Tongue (tissue), 2 donors: ENCODE results near the gene CNN1. TPM values are rescaled to one million over a fixed set of nuclear protein-coding genes. Genes with fewer than 3 reads are reported as not detected.
A peak's percentile ranks its signal among the peaks of the same experiment; 100 is the strongest.
"Not testable (repeated sequence)": the region's sequence is repeated elsewhere in the genome, so short reads cannot be mapped to it uniquely, and the experiment has no call there.

ENCODE experiments used
- DNase-seq: peaks from one replicate; pipeline ENCODE4 v3.0.0-alpha.2; 2015
- total RNA-seq: library from RNA; depleted of rRNA; stranded (reverse); fragments of >200 nt; gene quantifications from one replicate; pipeline ENCODE4 v1.2.3, GENCODE V29; 2014

The CNN1 gene
- total RNA-seq, 1 donor from 2014 or later = 53.1 TPM

- no peak for DNase-seq
These were observed 27.5 kb downstream of the CNN1 start for GRCh38 chr19:11566164-11566563.

- DNase-seq = no peak
These were observed 31.4 kb downstream of the CNN1 start for GRCh38 chr19:11570039-11570462.

GRCh38 chr19:11573354-11573753 lies 34.7 kb downstream of the CNN1 start:
- DNase-seq = not testable (repeated sequence)

DNA sequence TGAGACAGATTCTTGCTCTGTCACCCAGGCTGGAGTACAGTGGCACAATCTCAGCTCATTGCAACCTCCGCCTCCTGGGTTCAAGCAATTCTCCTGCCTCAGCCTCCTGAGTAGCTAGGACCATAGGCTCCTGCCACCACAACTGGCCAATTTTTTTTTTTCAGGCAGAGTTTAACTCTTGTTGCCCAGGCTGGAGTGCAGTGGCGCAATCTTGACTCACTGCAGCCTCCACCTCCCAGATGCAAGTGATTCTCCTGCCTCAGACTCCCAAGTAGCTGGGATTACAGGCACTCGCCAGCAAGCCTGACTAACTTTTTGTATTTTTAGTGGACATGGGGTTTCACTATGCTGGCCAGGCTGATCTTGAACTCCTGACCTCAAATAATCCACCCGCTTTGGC lies 35.1 kb downstream of the CNN1 start:
- not testable (repeated sequence) for DNase-seq

DNA sequence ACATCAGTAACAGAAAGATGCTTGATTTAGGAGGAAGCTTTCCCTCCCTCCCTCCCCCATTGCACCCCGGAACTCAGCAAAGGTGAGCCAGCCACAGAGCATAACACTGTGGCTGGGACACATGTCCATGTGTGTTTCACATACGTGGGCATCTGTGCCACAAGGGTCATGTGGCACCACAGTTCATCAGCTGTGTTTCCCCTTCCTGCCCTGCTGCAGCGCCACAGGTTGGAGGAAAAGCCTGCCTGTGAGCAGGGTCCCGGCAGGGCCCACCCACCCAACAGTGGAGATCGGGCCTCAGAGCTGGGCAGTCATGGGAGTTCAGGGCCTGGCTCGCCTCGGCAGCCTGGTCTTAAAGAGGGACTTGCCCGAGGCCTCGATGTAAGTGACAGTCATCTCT lies 36.0 kb downstream of the CNN1 start:
- DNase-seq = no peak

DNA sequence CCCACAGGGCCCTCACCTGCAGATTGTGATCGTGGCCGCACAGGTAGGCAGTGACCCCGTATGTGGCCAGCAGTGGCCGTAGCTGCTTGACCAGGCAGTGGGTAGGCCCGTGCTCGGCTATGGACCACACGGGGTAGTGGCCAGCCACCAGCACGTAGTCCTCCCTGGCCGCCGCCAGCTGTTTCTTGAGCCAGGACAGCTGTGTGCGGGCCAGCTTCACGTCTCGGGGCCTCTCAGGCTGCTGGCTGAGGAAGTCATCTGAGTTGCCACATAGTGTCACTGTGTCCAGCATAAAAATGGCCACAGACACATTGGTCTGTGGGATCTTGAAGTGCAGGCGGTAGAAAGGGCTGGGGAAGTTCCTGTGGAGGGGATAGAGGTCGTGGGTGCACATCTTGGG lies 37.6 kb downstream of the CNN1 start:
- no peak for DNase-seq

- DNase-seq = no peak
These were observed 39.0 kb downstream of the CNN1 start, which contains the start of gene ACP5 for GRCh38 chr19:11577451-11578257. ACP5 (minus strand) TSS chr19:11577645; CDS start chr19:11577317, 328 bp downstream.

DNA sequence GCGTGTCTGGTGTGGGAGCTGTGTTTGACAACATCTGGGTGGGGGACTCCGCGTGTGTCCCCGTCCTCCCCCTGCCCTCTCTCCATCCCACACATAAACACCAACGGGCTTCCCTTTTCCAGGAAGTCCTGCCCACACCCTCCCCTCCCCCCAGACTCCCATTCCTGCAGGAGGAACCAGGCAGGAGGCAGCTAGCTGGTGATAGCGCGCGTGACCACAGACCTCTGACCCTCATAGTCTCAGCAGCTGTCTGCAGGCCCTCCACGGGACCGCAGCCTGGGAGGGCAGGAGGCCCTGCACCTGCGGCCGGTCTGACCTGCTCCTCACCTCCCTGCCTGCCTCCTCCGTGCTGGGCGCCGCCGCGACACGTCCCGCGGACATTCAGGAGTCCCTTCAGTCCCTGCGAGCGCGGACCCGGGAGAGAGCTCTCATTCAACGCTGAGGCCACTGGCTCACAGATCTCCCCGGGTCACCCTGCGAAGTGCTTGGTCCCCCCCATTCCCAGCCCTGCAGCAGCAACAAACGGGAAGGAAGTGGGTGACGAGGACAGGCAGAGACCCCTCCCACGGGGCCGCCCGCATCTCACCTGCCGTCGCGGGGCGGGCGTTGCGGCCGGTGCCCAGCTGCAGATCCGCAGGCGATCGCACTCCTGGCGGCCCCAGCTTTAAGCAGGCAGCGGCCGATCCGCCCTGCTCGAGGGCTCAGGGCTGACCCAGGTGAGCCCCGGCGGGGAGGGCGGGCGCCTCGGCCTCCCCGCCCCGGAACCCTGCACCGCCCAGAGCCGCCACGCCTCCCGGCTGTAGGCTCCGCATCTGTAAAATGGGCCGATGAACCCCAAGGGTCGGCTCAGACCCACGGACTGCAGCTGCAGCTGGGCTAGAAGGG lies 39.8 kb downstream of the CNN1 start:
- no peak for DNase-seq

GRCh38 chr19:11580116-11580515 lies 41.5 kb downstream of the CNN1 start:
- DNase-seq = no peak

DNA sequence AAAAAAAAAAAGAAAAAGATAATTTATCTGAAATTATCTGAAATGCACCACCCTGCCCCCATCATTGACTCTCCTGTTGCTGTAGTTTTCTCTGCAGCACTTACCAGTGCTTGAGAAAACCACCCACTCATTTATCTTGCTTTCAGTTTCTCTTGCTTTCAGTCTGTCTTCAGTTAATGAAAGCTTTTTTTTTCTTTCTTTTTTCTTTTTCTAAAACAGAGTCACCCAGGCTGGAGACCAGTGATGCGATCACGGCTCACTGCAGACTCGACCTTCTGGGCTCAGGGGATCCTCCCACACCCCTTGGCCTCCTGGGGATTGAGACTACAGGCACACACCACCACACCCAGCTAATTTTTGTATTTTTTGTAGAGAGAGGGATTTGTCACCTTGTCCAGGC lies 43.1 kb downstream of the CNN1 start:
- DNase-seq = no peak

- DNase-seq = no peak
These were observed 47.7 kb downstream of the CNN1 start for GRCh38 chr19:11586331-11586730.

DNA sequence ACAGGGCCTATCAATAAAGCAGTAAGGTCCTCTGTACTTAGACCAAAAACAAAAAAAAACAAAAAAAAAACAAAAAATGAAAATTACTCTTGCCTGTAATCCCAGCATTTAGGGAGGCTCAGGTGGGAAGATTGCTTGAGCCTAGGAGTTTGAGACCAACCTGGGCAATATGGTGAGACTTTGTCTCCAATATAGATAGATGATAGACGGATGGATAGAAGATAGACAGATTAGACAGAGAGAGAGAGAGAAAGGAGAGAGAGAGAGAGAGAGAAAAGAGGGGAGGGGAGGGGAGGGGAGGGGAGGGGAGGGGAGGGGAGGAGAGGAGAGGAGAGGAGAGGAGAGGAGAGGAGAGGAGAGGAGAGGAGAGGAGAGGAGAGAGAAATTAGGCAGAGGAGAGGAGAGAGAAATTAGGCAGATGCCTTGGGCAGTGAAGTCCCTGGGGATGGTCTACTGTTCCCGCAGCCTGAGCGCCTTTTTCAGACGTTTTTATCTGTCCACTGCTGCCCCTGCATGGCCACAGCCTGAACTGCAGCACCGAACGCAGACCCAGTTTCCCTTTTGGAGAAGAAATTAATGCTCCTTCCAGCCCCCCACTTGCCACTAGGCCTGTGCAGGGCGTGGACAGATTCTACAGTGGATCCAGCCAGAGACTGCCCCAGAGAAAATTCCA lies 48.8 kb downstream of the CNN1 start:
- DNase-seq = peak; percentile 84

- no peak for DNase-seq
These were observed 49.5 kb downstream of the CNN1 start for GRCh38 chr19:11587975-11588631.

GRCh38 chr19:11594084-11594483 lies 55.4 kb downstream of the CNN1 start:
- no peak for DNase-seq

- DNase-seq = no peak
These were observed 57.5 kb downstream of the CNN1 start for GRCh38 chr19:11596156-11596555.

DNA sequence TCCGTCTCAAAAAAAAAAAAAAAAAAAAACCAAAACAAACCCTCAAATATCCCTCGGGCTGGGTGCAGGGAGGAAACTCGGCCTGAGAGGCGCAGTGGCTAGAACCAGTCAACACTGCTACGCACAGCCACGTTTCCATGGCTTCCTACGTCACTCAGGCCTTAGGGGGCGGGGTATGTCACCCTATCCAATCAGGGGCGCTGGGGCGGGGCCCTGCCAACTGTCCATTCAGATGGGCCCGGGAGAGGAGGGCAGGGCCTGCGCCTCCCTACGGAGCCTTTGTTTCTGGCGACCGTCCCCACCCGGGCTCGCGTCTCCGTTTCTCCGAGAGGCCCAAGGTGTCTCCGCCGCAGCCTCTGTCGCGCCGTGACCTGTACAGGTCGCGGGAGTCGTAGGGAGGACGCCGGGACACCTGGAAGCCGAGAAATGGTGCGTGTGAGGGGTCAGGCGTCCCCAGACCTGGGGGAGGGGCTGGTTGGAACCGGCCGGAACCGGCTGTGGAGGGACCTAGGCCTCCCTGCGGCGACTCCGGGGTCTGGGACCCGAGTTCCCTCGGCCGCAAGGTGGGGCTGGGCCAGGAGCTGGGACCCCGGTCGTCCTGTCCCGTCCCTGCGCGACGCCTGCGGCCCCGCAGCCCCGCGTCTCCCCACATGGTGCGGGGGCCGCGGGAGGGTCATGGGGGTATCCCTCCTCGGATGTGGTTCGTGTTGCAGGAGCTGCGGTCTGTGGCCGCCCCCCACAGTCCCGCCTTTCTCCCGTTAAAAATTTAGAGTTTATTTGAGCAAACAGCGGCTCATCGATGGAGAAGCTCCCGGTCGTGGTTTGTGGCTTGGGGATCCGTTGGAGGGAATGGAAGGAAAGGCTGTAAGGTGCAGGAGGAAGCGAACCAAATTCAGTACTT lies 58.8 kb downstream of the CNN1 start, which contains the start of gene ZNF627:
ZNF627 (plus strand) TSS at position 282 of the 901 bp plus-strand sequence; CDS start at position 427, 145 bp downstream.
- DNase-seq = peak; percentile 99

GRCh38 chr19:11598103-11598483 lies 59.4 kb downstream of the CNN1 start:
- DNase-seq = no peak

DNA sequence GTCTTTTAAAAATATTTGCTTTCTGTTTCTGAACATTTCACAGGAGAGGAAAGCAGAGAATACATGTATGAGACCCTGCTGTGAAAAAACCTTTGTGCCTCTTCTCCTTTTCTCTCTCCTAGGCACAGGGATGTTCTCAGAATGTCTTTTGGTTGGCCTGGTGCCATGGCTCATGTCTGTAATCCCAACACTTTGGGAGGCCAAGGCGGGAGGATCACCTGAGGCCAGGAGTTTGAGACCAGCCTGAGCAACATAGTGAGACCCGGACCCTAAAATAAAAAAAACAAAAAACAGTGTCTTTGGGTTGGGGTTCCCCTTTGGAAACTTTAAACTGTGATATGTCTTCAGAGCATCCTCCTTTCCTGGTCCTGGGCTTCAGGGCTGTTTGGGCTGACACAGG lies 60.1 kb downstream of the CNN1 start:
- no peak for DNase-seq

DNA sequence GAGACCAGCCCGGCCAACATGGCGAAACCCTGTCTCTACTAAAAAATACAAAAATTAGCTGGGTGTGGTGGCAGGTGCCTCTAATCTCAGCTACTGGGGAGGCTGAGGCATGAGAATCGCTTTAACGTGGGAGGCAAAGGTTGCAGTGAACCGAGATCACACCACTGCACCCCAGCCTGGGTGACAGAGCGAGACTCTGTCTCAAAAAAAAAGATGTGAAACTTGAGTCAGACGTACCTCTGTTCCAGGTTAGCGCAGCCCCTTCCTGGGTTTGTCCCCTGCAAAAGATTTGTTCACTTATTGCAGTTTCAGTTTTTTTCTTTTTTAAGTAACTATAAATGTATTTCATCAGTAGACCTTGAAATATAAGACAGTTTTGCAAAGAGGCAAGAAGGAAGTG lies 61.1 kb downstream of the CNN1 start:
- not testable (repeated sequence) for DNase-seq
